Urothelium cell line (cell line): ENCODE data around the gene B3GNT3.
"Not testable (repeated sequence)": the region's sequence is repeated elsewhere in the genome, so short reads cannot be mapped to it uniquely, and the experiment has no call there.

Experiments used
- DNase-seq: peaks from one replicate; pipeline ENCODE4 v3.0.0; 2011; ENCODE audit warnings: low spot score, mixed read lengths
- FAIRE-seq: peaks from 2 replicates; lab custom pipeline; 2011; peaks lifted over from hg19 to GRCh38; lab: Jason Lieb, UNC

The B3GNT3 gene

DNA sequence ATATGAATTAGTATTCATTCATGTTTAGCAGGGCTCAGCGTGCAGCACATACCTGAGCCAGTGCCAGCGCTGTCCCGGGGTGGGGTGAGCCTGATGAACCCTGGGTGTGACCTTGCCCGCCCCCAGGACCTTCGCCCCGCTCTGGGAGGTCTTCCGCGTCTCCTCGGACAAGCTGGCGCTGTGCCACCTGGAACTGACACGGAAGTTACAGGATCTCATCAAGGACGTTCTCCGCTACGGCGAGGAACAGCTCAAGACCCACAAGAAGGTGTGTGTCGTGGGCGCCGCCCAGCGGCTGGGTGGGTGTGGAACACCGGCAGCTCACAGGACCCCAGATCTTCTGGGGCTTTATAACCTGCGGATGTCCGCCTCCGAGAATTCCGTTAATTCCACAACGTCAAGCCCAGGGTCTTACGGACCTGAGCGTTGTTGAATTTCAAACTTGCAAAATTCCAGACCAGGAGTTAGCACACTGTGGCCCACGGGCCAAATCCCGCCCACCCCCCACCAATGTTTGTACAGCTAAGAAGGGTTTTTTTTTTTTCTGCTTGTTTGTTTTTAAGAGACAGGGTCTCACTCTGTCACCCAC is 28.3 kb upstream of the B3GNT3 start:
- FAIRE-seq (peak; percentile 20), DNase-seq (peak; percentile 65)

DNA sequence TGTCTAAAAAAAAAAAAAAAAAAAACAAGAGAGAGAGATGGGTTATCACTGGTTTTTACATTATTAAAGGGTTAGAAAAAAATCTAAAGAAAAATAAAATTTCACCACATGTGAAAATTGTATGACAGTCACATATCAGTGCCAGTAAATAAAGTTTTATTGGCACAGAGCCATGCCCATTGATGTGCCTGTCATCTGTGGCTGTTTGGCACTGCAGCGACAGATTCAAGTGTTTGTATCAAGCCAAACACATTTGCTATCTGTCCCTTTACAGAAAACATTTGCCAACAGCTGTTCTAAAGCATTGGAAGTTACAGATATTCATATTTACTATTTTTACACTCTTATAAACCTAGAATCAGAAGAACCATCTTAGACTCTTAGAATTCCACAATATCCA is 27.4 kb upstream of the B3GNT3 start:
- FAIRE-seq: no peak
- no peak for DNase-seq

DNA sequence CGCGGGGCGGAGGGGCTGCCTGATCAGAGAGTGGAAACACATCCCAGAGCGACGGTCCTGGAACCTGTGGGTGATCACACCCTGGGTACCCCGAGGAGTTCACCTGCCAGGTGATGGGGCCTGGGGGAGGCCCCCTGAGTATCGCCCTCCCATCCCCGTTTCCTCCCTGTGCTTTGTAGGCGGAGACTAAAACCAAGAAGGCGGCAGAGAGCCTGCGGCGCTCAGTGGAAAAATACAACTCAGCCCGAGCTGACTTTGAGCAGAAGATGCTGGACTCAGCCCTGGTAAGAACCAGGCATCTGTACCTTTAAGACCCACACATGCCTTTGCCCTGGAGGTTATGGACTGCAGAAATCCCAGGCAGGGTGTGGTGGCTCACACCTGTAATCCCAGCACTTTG is 24.3 kb upstream of the B3GNT3 start:
- DNase-seq: no peak
- no peak for FAIRE-seq

GRCh38 chr19:17772172-17772571 is 22.8 kb upstream of the B3GNT3 start:
- no peak for DNase-seq
- FAIRE-seq: no peak

- DNase-seq: no peak
- no peak for FAIRE-seq
Observed at GRCh38 chr19:17775245-17775927, 19.6 kb upstream of the B3GNT3 start.

- FAIRE-seq (no peak), DNase-seq (no peak)
Observed at GRCh38 chr19:17775991-17776803, 18.7 kb upstream of the B3GNT3 start.

GRCh38 chr19:17777840-17778239 is 17.1 kb upstream of the B3GNT3 start:
- DNase-seq, FAIRE-seq: not testable (repeated sequence)

GRCh38 chr19:17778251-17778967 is 16.5 kb upstream of the B3GNT3 start:
- FAIRE-seq (no peak), DNase-seq (no peak)

DNA sequence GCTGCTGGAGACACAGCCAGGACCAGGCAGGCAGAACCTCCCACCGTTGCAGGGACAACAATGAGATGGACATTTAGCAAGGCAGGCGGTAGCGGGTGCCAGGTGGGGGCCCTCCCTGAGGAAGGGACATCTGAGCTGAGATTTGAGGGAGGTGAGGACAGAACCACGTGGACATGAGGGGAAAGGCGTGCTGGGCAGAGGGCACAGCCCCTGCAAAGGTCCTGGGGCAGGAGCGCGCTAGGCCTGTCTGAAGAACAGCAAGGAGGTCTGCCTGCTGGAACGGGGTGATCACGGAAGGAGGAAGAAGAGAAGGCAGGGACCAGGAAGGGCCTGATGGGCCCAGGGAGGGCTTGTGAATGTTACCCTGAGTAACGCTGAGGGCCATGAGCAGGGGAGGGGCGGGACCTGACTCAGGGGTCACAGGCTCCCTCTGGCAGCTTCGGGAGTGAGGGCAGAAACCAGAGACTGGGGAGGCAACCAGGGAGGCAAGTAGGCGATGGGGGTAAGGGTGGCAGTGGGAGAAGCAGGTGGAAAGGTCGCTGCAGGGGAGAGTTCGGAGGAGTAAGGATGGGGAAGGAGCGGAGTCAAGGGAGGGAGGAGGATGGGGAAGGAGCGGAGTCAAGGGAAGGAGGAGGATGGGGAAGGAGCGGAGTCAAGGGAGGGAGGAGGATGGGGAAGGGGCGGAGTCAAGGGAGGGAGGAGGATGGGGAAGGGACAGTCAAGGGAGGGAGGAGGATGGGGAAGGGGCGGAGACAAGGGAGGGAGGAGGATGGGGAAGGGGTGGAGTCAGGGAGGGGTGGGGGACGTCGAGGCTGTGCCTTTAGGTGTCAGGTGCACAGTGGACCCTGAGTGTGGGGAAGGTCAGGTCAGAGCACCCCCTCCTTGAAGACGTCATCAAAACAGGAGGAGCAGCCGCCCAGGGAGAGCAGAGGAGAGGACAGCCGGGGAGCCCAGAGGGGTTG is 15.7 kb upstream of the B3GNT3 start:
- FAIRE-seq (no peak), DNase-seq (no peak)

- DNase-seq (no peak), FAIRE-seq (no peak)
Observed at GRCh38 chr19:17780781-17781180, 14.2 kb upstream of the B3GNT3 start.

- not testable (repeated sequence) for DNase-seq, FAIRE-seq
Observed at GRCh38 chr19:17783721-17784120, 11.2 kb upstream of the B3GNT3 start.

DNA sequence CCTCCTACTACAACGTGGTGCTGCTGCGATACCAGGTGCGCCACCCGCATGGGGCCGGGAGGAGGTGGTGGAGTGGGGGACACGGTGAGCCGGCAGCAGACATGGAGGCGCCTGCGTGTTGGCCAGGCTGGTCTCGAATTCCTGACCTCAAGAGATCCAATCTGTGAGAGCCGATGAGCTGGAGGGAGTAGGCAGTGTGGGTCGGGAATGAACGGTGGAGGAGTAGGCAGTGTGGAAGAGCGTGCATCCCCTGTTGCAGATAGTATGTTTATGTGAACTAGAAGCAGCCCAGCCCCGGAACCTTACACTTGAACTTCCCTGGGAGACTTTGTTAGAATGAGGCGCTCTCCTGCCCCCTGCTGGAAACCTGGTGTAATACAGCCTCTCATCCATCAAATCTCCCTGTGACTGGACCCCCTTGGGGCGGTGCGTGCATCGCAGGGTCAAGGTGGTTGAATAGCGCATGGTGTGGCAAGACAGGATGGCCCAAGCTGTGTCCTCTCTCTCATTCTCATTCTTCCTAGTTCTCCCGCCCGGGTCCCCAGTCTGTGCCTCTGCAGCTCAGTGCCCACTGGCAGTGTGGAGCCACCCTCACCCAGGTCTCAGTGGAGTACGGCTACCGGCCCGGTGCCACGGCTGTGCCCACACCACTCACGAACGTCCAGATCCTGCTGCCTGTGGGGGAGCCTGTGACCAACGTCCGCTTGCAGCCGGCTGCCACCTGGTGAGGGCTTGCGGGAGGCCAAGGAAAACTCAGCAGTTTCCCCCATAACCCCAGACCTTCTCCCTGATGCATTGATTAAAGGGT is 10.5 kb upstream of the B3GNT3 start:
- peak; percentile 58 for DNase-seq
- no peak for FAIRE-seq

- no peak for FAIRE-seq
- DNase-seq: no peak
Observed at GRCh38 chr19:17787274-17787913, 7.5 kb upstream of the B3GNT3 start.

DNA sequence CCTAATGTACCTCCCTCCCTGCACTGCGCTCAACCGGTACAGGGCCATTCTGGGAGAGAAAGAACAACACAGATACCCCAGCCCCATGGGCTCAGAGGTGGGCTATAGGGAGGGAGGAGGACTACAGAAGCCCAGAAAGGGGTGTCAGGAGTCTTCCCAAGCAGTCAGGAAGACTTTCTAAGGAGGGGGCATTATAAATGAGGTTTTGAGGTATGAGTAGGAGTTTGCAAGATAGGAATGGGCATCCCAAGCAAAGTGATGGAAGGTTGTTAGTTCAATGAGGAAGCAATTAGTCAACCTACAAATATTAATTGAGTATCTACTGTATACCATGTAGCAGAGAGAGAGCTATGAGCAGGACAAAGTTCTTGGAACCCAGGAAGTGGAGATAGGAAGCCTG is 6.3 kb upstream of the B3GNT3 start:
- FAIRE-seq (no peak), DNase-seq (no peak)

DNA sequence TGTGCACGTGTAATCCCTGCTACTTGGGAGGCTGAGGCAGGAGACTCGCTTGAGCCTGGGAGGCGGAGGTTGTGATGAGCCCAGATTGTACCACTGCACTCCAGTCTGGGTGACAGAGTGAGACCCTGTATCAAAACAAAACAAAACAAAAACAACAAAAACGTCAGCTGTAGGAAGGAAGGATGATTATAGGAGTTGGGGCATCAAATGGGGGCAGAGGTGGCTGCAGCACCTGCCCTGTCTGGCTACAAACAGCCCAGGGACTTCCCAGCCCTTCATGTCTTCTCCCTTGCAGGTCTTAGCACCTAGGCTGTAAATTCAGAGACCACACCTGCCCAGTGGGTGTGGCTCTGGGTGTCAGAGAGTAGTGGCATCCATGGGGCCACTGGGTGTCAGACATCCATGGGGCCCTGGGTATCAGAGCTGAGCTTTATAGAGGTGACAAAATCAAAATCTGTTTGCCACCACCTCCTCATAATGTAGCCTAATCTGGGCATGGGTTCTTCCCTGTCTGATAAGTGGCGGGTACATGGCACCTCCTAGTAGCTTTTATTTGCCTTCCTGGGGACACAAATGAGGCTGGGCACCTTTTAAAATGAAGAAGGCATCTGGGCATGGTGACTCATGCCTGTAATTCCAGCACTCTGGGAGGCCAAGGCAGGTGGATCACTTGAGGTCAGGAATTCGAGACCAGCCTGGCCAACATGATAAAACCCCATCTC is 4.7 kb upstream of the B3GNT3 start:
- no peak for FAIRE-seq

GRCh38 chr19:17794412-17794730 is 567 bp upstream of the B3GNT3 start:
- FAIRE-seq (no peak), DNase-seq (no peak)

More for the DNA sequence above, 4.7 kb upstream of the B3GNT3 start:
- no peak for DNase-seq

- DNase-seq: no peak
- no peak for FAIRE-seq
Observed at GRCh38 chr19:17795495-17795856, 538 bp downstream of the B3GNT3 start.
